Keratinocyte (primary cell): Measurements from ENCODE around the gene MRPS35. TPM values are rescaled to one million over a fixed set of nuclear protein-coding genes. Genes with fewer than 3 reads are reported as not detected.

Experiments
- DNase-seq: peaks from one replicate; pipeline ENCODE4 v3.0.0-alpha.2; 2011; ENCODE audit warnings: low read depth, missing footprints, low spot score
- FAIRE-seq: peaks from 2 replicates; lab custom pipeline; 2011; peaks lifted over from hg19 to GRCh38; lab: Jason Lieb, UNC
- H2AFZ ChIP-seq: 2 replicates; pipeline ENCODE4 v1.6.0; 2012; ENCODE audit warnings: low read length, control low read depth, inconsistent platforms; ENCODE audit not compliant: control insufficient read depth
- H3K27ac ChIP-seq: 2 replicates; pipeline ENCODE4 v1.5.1; 2011; ENCODE audit warnings: low read length; ENCODE audit not compliant: control insufficient read depth, insufficient read depth
- H3K27me3 ChIP-seq: 3 replicates; pipeline ENCODE4 v1.6.0; 2011; ENCODE audit warnings: low read length; ENCODE audit not compliant: control insufficient read depth, insufficient read depth; ENCODE audit errors: extremely low read depth
- H3K36me3 ChIP-seq, 2 experiments: 2 replicates in 1 of 2; 3 replicates in 1 of 2; pipeline ENCODE4 v1.5.1; 2011; ENCODE audit warnings: low read length in 2 of 2, mild to moderate bottlenecking in 1 of 2; ENCODE audit not compliant: control insufficient read depth in 2 of 2, insufficient read depth in 2 of 2; ENCODE audit errors: extremely low read depth in 1 of 2
- H3K4me1 ChIP-seq: 3 replicates; pipeline ENCODE4 v1.5.1; 2011; ENCODE audit warnings: low read length; ENCODE audit not compliant: control insufficient read depth, insufficient read depth; ENCODE audit errors: extremely low read depth
- H3K4me2 ChIP-seq: 3 replicates; pipeline ENCODE4 v1.6.0; 2011; ENCODE audit warnings: low read depth, low read length; ENCODE audit not compliant: control insufficient read depth, insufficient read depth; ENCODE audit errors: extremely low read depth
- H3K4me3 ChIP-seq, 3 experiments: fragments of 200-600 bp in 1 of 3; sonication (generic) in 1 of 3; 2 replicates in 2 of 3; 3 replicates in 1 of 3; pipeline ENCODE4 v1.5.1; 2011 to 2016; ENCODE audit warnings: low read length in 3 of 3, mild to moderate bottlenecking in 3 of 3, control low read depth in 2 of 3, inconsistent platforms in 1 of 3, low read depth in 1 of 3, mixed read lengths in 1 of 3, mixed run types in 1 of 3, moderate library complexity in 1 of 3; ENCODE audit not compliant: control insufficient read depth in 2 of 3, insufficient read depth in 2 of 3; ENCODE audit errors: extremely low read depth in 1 of 3
- H3K79me2 ChIP-seq: 2 replicates; pipeline ENCODE4 v1.6.0; 2012; ENCODE audit warnings: low read length; ENCODE audit not compliant: control insufficient read depth, insufficient read depth
- H3K9ac ChIP-seq: 3 replicates; pipeline ENCODE4 v1.6.0; 2011; ENCODE audit warnings: low read length; ENCODE audit not compliant: control insufficient read depth, insufficient read depth; ENCODE audit errors: extremely low read depth
- H3K9me1 ChIP-seq: 3 replicates; pipeline ENCODE4 v1.6.0; 2011; ENCODE audit warnings: low read length; ENCODE audit not compliant: control insufficient read depth, insufficient read depth; ENCODE audit errors: extremely low read depth
- H3K9me3 ChIP-seq: 2 replicates; pipeline ENCODE4 v1.5.1; 2012; ENCODE audit warnings: low read depth, low read length; ENCODE audit not compliant: control insufficient read depth
- H4K20me1 ChIP-seq: 3 replicates; pipeline ENCODE4 v1.6.0; 2011; ENCODE audit warnings: low read length; ENCODE audit not compliant: control insufficient read depth, insufficient read depth; ENCODE audit errors: extremely low read depth
- EZH2 ChIP-seq: IDR thresholded peaks from one replicate; pipeline ENCODE4 v1.6.1; 2012; ENCODE audit warnings: inconsistent platforms, mild to moderate bottlenecking, low read length, moderate library complexity
- dilution Hi-C: fragments of 300-500 bp; cut with MboI; formaldehyde crosslinking; loops from one replicate; pipeline ENCODE4 v1.7.0; 2020; ENCODE audit warnings: low sequenced_read_pairs; ENCODE audit not compliant: extremely low pct_ligation_motif_present
- polyA plus RNA-seq, 5 experiments: library from polyadenylated mRNA; depleted of rRNA in 3 of 5; stranded (reverse) in 3 of 5; stranded (forward) in 1 of 5; unstranded in 1 of 5; fragments of >200 nt; gene quantifications; 1 replicate in 1 of 5; 2 replicates in 3 of 5; 3 replicates in 1 of 5; pipeline versions ENCODE4 v1.2.1 to v1.2.3, GENCODE V29; 2011 to 2012; ENCODE audit warnings: missing spikeins in 2 of 5, low read depth in 1 of 5, low replicate concordance in 1 of 5
- TF ChIP-seq, protein P1 (sequence below), 3 experiments: IDR thresholded peaks in 1 of 3; conservative IDR thresholded peaks in 1 of 3; optimal IDR thresholded peaks in 1 of 3; 2 replicates in 2 of 3; 3 replicates in 1 of 3; pipeline versions ENCODE3 to v1.5.1; 2011; ENCODE audit warnings: low read length in 3 of 3, mild to moderate bottlenecking in 3 of 3, moderate library complexity in 2 of 3, control low read depth in 1 of 3, inconsistent platforms in 1 of 3; ENCODE audit not compliant: insufficient read depth in 2 of 3; ENCODE audit errors: extremely low read depth in 1 of 3

Gene MRPS35
- polyA plus RNA-seq, 1 donor (not counting 4 experiments of a cell fraction or from before 2014, with no cell fraction given): 60.1 TPM

DNA sequence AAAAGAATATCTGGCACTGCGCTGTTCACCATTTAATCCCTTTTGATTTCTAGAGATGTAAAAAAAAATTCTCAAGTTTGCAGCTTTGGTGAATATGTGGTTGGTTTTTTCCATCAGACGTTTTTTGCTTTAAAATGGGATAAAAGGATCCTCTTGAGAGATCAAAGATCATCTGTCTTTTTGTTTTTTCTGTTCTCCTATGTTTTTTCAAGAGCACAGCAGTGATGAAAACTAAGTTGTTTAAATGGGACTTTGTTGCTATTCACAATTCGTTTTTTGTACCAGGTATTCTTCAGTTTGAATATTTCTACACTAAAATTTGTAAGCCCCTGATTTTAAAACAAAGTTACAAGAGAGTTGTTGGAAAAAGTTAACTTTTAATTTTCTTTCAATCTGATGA is 44.1 kb upstream of the MRPS35 start:
- Histone ChIP-seq H3K79me2 (no peaks in the 10 kb centered on the region), H2AFZ (no peak overlapping the region), H3K9ac (no peak overlapping the region), H3K9me3 (no peaks in the 10 kb centered on the region), H3K27me3 (no peaks in the 10 kb centered on the region), H3K36me3 (peaks cover 22 to 30% of the 10 kb centered on the region in 2 experiments), H4K20me1 (no peaks in the 10 kb centered on the region), H3K4me2 (no peak overlapping the region), H3K9me1 (no peaks in the 10 kb centered on the region), H3K4me3 (no peak overlapping the region), H3K4me1 (no peaks in the 10 kb centered on the region), H3K27ac (no peak overlapping the region)
- dilution Hi-C loops: no loop called here
- TF ChIP-seq, protein P1, sequence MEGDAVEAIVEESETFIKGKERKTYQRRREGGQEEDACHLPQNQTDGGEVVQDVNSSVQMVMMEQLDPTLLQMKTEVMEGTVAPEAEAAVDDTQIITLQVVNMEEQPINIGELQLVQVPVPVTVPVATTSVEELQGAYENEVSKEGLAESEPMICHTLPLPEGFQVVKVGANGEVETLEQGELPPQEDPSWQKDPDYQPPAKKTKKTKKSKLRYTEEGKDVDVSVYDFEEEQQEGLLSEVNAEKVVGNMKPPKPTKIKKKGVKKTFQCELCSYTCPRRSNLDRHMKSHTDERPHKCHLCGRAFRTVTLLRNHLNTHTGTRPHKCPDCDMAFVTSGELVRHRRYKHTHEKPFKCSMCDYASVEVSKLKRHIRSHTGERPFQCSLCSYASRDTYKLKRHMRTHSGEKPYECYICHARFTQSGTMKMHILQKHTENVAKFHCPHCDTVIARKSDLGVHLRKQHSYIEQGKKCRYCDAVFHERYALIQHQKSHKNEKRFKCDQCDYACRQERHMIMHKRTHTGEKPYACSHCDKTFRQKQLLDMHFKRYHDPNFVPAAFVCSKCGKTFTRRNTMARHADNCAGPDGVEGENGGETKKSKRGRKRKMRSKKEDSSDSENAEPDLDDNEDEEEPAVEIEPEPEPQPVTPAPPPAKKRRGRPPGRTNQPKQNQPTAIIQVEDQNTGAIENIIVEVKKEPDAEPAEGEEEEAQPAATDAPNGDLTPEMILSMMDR (optimal IDR thresholded peaks at IDR 0.05 in 1 of 3, IDR thresholded peaks at IDR 0.05 in 1 of 3, conservative IDR thresholded peaks at IDR 0.05 in 1 of 3; ENCODE audit: extremely low read depth in 1 of 3, insufficient read depth in 2 of 3, low read length in 3 of 3): no peak
- no peak for TF ChIP-seq EZH2
- FAIRE-seq (no peak), DNase-seq (no peak)

DNA sequence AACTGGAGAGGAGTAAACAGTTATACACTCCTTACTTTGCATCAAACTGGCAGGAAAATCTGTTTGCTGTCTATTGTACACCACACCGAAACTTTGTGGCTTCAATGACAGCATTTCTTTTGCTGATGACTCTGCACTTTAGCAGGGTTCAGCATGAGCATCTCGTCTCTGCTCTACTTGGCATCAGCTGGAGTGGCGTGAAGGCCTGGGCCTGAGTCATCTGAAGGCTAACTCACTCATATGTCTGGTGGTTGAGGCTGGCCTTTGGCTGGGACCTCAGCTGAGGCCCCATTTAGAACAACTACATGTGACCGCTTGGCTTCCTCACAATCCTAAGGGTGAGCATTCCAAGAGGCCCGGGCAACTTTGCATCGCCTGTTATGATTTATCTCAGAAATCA is 43.1 kb upstream of the MRPS35 start:
- Histone ChIP-seq H3K9me1 (no peaks in the 10 kb centered on the region), H3K9ac (no peak overlapping the region)
- dilution Hi-C loops: no loop called here

More for the DNA sequence above, 43.1 kb upstream of the MRPS35 start:
- Histone ChIP-seq H4K20me1 (no peaks in the 10 kb centered on the region), H3K9me3 (no peaks in the 10 kb centered on the region), H3K4me2 (no peak overlapping the region), H3K36me3 (peaks cover 22 to 25% of the 10 kb centered on the region in 2 experiments), H3K79me2 (no peaks in the 10 kb centered on the region), H3K4me3 (no peak overlapping the region), H2AFZ (no peak overlapping the region), H3K27me3 (no peaks in the 10 kb centered on the region), H3K4me1 (no peaks in the 10 kb centered on the region), H3K27ac (no peak overlapping the region)
- DNase-seq: no peak
- FAIRE-seq: no peak
- no peak for TF ChIP-seq EZH2
- TF ChIP-seq, protein P1 (optimal IDR thresholded peaks at IDR 0.05 in 1 of 3, IDR thresholded peaks at IDR 0.05 in 1 of 3, conservative IDR thresholded peaks at IDR 0.05 in 1 of 3; ENCODE audit: extremely low read depth in 1 of 3, insufficient read depth in 2 of 3, low read length in 3 of 3): no peak
